GM12865 (cell line): ENCODE measurements around the gene OASL.

Experiments used
- DNase-seq: peaks from one replicate; pipeline ENCODE4 v3.0.0; 2010; ENCODE audit warnings: low read depth
- H3K4me3 ChIP-seq: 2 replicates; pipeline ENCODE4 v1.5.1; 2011; ENCODE audit warnings: mild to moderate bottlenecking, low read depth, low read length, control low read depth
- CTCF ChIP-seq: IDR thresholded peaks from 2 replicates; pipeline ENCODE4 v1.5.1; 2011; ENCODE audit warnings: low read length, control low read depth, low read depth, inconsistent platforms; ENCODE audit not compliant: insufficient read depth; ENCODE audit errors: missing control alignments

Gene OASL

DNA sequence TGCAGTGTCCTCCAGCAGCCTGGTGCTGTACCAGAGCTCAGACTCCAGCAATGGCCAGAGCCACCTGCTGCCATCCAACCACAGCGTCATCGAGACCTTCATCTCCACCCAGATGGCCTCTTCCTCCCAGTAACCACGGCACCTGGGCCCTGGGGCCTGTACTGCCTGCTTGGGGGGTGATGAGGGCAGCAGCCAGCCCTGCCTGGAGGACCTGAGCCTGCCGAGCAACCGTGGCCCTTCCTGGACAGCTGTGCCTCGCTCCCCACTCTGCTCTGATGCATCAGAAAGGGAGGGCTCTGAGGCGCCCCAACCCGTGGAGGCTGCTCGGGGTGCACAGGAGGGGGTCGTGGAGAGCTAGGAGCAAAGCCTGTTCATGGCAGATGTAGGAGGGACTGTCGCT, 38.0 kb downstream of the OASL start:
- H3K4me3 ChIP-seq = no peak overlapping the region
- no peak for DNase-seq
- TF ChIP-seq CTCF = no peak

- H3K4me3 ChIP-seq = no peak overlapping the region
- TF ChIP-seq CTCF = no peak
- no peak for DNase-seq
These were observed 38.5 kb downstream of the OASL start for GRCh38 chr12:121000530-121000929.

- TF ChIP-seq CTCF = no peak
- DNase-seq = no peak
- no peak overlapping the region for H3K4me3 ChIP-seq
These were observed 39.6 kb downstream of the OASL start for GRCh38 chr12:120999191-121000120.

DNA sequence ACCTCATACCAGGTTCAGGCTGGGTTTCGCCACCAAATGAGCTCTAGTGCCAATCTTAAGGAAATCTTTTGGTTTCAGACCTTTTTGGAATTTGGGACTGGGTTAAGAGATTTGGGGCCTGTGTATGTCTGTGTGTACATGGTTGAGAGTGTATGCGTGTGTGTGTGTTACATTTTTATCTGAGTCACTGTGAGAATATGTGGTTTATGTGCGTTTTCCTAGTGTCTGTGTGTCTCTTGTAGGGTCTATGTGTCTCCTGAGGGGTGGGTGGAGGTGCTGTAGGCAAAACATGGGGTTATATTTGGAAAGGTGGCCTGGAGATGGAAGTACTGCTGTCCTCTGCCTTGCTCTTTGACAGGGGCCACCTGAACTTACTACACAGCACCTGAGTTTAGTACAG, 40.6 kb downstream of the OASL start:
- no peak for DNase-seq
- no peak for TF ChIP-seq CTCF
- no peak overlapping the region for H3K4me3 ChIP-seq

GRCh38 chr12:120997448-120997847, 41.6 kb downstream of the OASL start:
- DNase-seq = no peak
- no peak overlapping the region for H3K4me3 ChIP-seq
- TF ChIP-seq CTCF = no peak

DNA sequence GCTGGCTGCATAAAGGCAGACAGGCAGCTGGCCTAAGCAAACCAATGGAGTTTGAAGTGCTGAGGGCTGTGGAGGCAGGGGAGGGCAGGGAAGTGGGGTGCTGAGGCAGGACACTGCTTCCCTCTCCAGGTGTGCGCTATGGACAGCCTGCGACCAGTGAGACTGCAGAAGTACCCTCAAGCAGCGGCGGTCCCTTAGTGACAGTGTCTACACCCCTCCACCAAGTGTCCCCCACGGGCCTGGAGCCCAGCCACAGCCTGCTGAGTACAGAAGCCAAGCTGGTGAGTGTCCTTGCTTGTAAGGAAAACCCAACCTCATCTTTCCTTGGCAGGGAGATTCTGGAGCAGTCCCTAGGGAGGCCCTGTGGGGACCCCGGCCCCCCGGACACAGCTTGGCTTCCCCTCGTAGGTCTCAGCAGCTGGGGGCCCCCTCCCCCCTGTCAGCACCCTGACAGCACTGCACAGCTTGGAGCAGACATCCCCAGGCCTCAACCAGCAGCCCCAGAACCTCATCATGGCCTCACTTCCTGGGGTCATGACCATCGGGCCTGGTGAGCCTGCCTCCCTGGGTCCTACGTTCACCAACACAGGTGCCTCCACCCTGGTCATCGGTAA, 42.8 kb downstream of the OASL start:
- no peak overlapping the region for H3K4me3 ChIP-seq
- no peak for DNase-seq
- no peak for TF ChIP-seq CTCF
